ES-I3 (cell line): ENCODE data around the gene CNTN5.
"Not testable (repeated sequence)": the region's sequence is repeated elsewhere in the genome, so short reads cannot be mapped to it uniquely, and the experiment has no call there.

Source experiments
- H3K36me3 ChIP-seq: 2 replicates; pipeline ENCODE4 v1.6.1; 2013; ENCODE audit warnings: mild to moderate bottlenecking, low read length, control low read depth, moderate library complexity; ENCODE audit not compliant: insufficient read depth
- H3K4me1 ChIP-seq: 2 replicates; pipeline ENCODE4 v1.6.1; 2013; ENCODE audit warnings: mild to moderate bottlenecking, control low read depth, low read length; ENCODE audit not compliant: insufficient read depth
- H3K9ac ChIP-seq: 2 replicates; pipeline ENCODE4 v1.6.1; 2013; ENCODE audit warnings: low read depth, mild to moderate bottlenecking, low read length, moderate library complexity
- H3K9me3 ChIP-seq: 2 replicates; pipeline ENCODE4 v1.6.1; 2013; ENCODE audit warnings: mild to moderate bottlenecking, low read length, moderate library complexity; ENCODE audit not compliant: control insufficient read depth, insufficient read depth

Gene CNTN5

GRCh38 chr11:99818991-99819390 lies 798.2 kb downstream of the CNTN5 start:
- 0 out of 2 replicates have a peak, but pooled peaks cover 4% of the 10 kb centered on the region for H3K4me1 ChIP-seq
- no peaks in the 10 kb centered on the region for H3K9me3 ChIP-seq
- H3K9ac ChIP-seq = no peak overlapping the region
- no peaks in the 10 kb centered on the region for H3K36me3 ChIP-seq

GRCh38 chr11:99822846-99823565 lies 802.3 kb downstream of the CNTN5 start:
- Histone ChIP-seq H3K36me3 (no peaks in the 10 kb centered on the region), H3K4me1 (0 out of 2 replicates have a peak, but pooled peaks cover 4% of the 10 kb centered on the region), H3K9me3 (no peaks in the 10 kb centered on the region; the same call in 1 of the 2 replicates), H3K9ac (no peak overlapping the region)

GRCh38 chr11:99836739-99837138 lies 816.0 kb downstream of the CNTN5 start:
- not testable (repeated sequence) for H3K9ac ChIP-seq, H3K36me3 ChIP-seq, H3K9me3 ChIP-seq

GRCh38 chr11:99841885-99842284 lies 821.1 kb downstream of the CNTN5 start:
- H3K9ac ChIP-seq = no peak overlapping the region
- no peaks in the 10 kb centered on the region for H3K9me3 ChIP-seq
- H3K4me1 ChIP-seq = no peaks in the 10 kb centered on the region
- no peaks in the 10 kb centered on the region for H3K36me3 ChIP-seq

More at GRCh38 chr11:99836739-99837138, 816.0 kb downstream of the CNTN5 start:
- not testable (repeated sequence) for H3K4me1 ChIP-seq

GRCh38 chr11:99865951-99866350 lies 845.2 kb downstream of the CNTN5 start:
- H3K36me3 ChIP-seq = no peaks in the 10 kb centered on the region
- H3K9ac ChIP-seq = no peak overlapping the region
- peaks cover 4% of the 10 kb centered on the region; the same call in 1 of the 2 replicates for H3K4me1 ChIP-seq
- H3K9me3 ChIP-seq = no peaks in the 10 kb centered on the region

GRCh38 chr11:99881610-99882009 lies 860.9 kb downstream of the CNTN5 start:
- H3K9ac ChIP-seq = no peak overlapping the region
- no peaks in the 10 kb centered on the region for H3K9me3 ChIP-seq
- no peaks in the 10 kb centered on the region for H3K36me3 ChIP-seq
- no peaks in the 10 kb centered on the region for H3K4me1 ChIP-seq

GRCh38 chr11:99884750-99885149 lies 864.0 kb downstream of the CNTN5 start:
- H3K36me3 ChIP-seq = no peaks in the 10 kb centered on the region
- H3K9me3 ChIP-seq = no peaks in the 10 kb centered on the region
- no peak overlapping the region for H3K9ac ChIP-seq
- no peaks in the 10 kb centered on the region for H3K4me1 ChIP-seq

- Histone ChIP-seq H3K36me3 (no peaks in the 10 kb centered on the region), H3K9ac (no peak overlapping the region), H3K9me3 (no peaks in the 10 kb centered on the region), H3K4me1 (no peaks in the 10 kb centered on the region)
Measured at GRCh38 chr11:99887481-99887880, 866.7 kb downstream of the CNTN5 start.

- Histone ChIP-seq H3K9ac (no peak overlapping the region), H3K36me3 (no peaks in the 10 kb centered on the region), H3K9me3 (no peaks in the 10 kb centered on the region), H3K4me1 (no peaks in the 10 kb centered on the region)
Measured at GRCh38 chr11:99893811-99894210, 873.1 kb downstream of the CNTN5 start.

- H3K4me1 ChIP-seq = no peaks in the 10 kb centered on the region
Measured at GRCh38 chr11:99901175-99901574, 880.4 kb downstream of the CNTN5 start.

GRCh38 chr11:99911116-99911515 lies 890.4 kb downstream of the CNTN5 start:
- Histone ChIP-seq H3K9ac (no peak overlapping the region), H3K9me3 (no peaks in the 10 kb centered on the region), H3K4me1 (no peaks in the 10 kb centered on the region), H3K36me3 (no peaks in the 10 kb centered on the region)

More at GRCh38 chr11:99901175-99901574, 880.4 kb downstream of the CNTN5 start:
- Histone ChIP-seq H3K9ac (no peak overlapping the region), H3K36me3 (no peaks in the 10 kb centered on the region), H3K9me3 (no peaks in the 10 kb centered on the region)

GRCh38 chr11:99916078-99916477 lies 895.3 kb downstream of the CNTN5 start:
- H3K36me3 ChIP-seq = no peaks in the 10 kb centered on the region
- H3K9ac ChIP-seq = no peak overlapping the region
- H3K4me1 ChIP-seq = no peaks in the 10 kb centered on the region
- H3K9me3 ChIP-seq = peaks cover 7% of the 10 kb centered on the region; the same call in 1 of the 2 replicates

- Histone ChIP-seq H3K4me1 (no peaks in the 10 kb centered on the region), H3K9me3 (peaks cover 7% of the 10 kb centered on the region; the same call in 1 of the 2 replicates), H3K36me3 (no peaks in the 10 kb centered on the region), H3K9ac (no peak overlapping the region)
Measured at GRCh38 chr11:99918761-99919160, 898.0 kb downstream of the CNTN5 start.

- H3K4me1 ChIP-seq = no peaks in the 10 kb centered on the region
- no peak overlapping the region for H3K9ac ChIP-seq
- peaks cover 7% of the 10 kb centered on the region; the same call in 1 of the 2 replicates for H3K9me3 ChIP-seq
- no peaks in the 10 kb centered on the region for H3K36me3 ChIP-seq
Measured at GRCh38 chr11:99920956-99921355, 900.2 kb downstream of the CNTN5 start.

- no peak overlapping the region for H3K9ac ChIP-seq
- peaks cover 12% of the 10 kb centered on the region for H3K9me3 ChIP-seq
- H3K4me1 ChIP-seq = no peaks in the 10 kb centered on the region
- no peaks in the 10 kb centered on the region for H3K36me3 ChIP-seq
Measured at GRCh38 chr11:99925968-99926367, 905.2 kb downstream of the CNTN5 start.
